ENCODE measurements around the gene HDGFL1. TPM values are rescaled to one million over a fixed set of nuclear protein-coding genes. Genes with fewer than 3 reads are reported as not detected.

HDGFL1 gene
- not detected in 2 replicates for total RNA-seq (2014; rRNA removed; shearing (Covaris generic))

DNA sequence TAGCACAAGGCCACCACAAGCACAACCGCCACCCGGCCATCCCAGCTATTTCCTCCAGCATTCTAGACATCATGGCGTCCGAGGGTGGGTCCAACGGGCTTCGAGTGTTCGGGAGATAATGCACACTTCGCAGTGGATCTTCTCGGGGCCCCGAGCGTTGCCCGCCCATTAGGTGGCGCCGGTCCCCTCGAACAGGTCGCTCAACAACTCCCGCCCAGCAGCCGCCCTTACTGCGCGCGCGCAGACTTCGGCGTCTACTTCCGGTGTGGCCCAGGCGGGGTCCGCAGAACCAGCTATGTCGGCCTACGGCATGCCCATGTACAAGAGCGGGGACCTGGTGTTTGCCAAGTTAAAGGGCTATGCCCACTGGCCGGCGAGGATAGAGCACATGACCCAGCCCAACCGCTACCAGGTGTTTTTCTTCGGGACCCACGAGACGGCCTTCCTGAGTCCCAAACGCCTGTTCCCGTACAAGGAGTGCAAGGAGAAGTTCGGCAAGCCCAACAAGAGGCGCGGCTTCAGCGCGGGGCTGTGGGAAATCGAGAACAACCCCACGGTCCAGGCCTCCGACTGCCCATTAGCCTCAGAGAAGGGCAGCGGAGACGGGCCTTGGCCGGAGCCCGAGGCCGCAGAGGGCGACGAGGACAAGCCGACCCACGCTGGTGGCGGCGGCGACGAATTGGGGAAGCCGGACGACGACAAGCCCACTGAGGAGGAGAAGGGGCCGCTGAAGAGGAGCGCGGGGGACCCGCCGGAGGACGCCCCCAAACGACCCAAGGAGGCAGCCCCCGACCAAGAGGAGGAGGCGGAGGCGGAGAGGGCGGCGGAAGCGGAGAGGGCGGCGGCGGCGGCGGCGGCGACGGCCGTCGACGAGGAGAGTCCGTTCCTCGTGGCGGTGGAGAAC, at the start of gene HDGFL1:
HDGFL1 (plus strand) TSS at position 286 of the 904 bp plus-strand sequence; CDS start at position 296, 10 bp downstream.
- no peak for DNase-seq
- H3K27me3 ChIP-seq = no peaks in the 10 kb centered on the region
- no peak within 1 kb of the TSS for H3K4me3 ChIP-seq
- H3K9me3 ChIP-seq (replicated peaks) = no peaks in the 10 kb centered on the region; the same call in 1 of the 2 replicates
- H3K4me1 ChIP-seq = no peaks in the 10 kb centered on the region
- no peak within 1 kb of the TSS for H3K27ac ChIP-seq
- no peaks in the 10 kb centered on the region for H3K36me3 ChIP-seq

GRCh38 chr6:22521035-22521434, 48.3 kb upstream of the HDGFL1 start:
- no peaks in the 10 kb centered on the region for H3K9me3 ChIP-seq (replicated peaks)
- no peaks in the 10 kb centered on the region for H3K27me3 ChIP-seq
- H3K36me3 ChIP-seq = no peaks in the 10 kb centered on the region
- H3K27ac ChIP-seq = no peak overlapping the region
- no peak for DNase-seq
- no peak overlapping the region for H3K4me3 ChIP-seq
- H3K4me1 ChIP-seq = no peaks in the 10 kb centered on the region

GRCh38 chr6:22526736-22527135, 42.6 kb upstream of the HDGFL1 start:
- Histone ChIP-seq H3K27me3 (no peaks in the 10 kb centered on the region), H3K9me3 (replicated peaks) (no peaks in the 10 kb centered on the region), H3K4me1 (no peaks in the 10 kb centered on the region), H3K27ac (no peak overlapping the region), H3K4me3 (no peak overlapping the region), H3K36me3 (no peaks in the 10 kb centered on the region)
- no peak for DNase-seq

- H3K4me1 ChIP-seq = no peaks in the 10 kb centered on the region
- H3K9me3 ChIP-seq (replicated peaks) = no peaks in the 10 kb centered on the region
- no peak overlapping the region for H3K4me3 ChIP-seq
- no peaks in the 10 kb centered on the region for H3K27me3 ChIP-seq
- no peak for DNase-seq
- no peak overlapping the region for H3K27ac ChIP-seq
- H3K36me3 ChIP-seq = no peaks in the 10 kb centered on the region
Observed at GRCh38 chr6:22529866-22530265, 39.5 kb upstream of the HDGFL1 start.

GRCh38 chr6:22530506-22530905, 38.9 kb upstream of the HDGFL1 start:
- no peaks in the 10 kb centered on the region for H3K4me1 ChIP-seq
- H3K27me3 ChIP-seq = no peaks in the 10 kb centered on the region
- no peaks in the 10 kb centered on the region for H3K9me3 ChIP-seq (replicated peaks)
- no peak overlapping the region for H3K27ac ChIP-seq
- H3K4me3 ChIP-seq = no peak overlapping the region
- no peak for DNase-seq
- no peaks in the 10 kb centered on the region for H3K36me3 ChIP-seq

DNA sequence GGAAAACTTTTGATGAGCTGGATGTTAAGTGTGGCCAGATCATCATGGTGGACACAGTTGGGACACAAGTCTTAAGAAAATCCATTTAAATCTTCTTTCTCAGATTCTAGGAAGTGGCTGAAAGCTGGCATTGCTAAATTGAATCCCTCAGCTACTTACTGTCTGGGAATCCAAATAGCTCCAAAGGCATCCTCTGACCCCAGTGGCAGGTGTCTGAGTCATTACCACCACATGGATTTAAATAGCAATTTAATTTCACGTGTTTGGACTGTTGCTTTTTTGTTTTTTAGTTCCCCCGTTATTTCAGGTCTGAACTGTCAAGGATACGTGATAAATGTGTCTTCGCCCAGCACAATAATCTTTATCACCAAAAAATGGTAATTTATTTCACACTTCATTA, 33.2 kb upstream of the HDGFL1 start:
- no peak for DNase-seq
- H3K27ac ChIP-seq = no peak overlapping the region

GRCh38 chr6:22544476-22544875, 24.9 kb upstream of the HDGFL1 start:
- Histone ChIP-seq H3K4me1 (no peaks in the 10 kb centered on the region), H3K27me3 (no peaks in the 10 kb centered on the region), H3K36me3 (no peaks in the 10 kb centered on the region), H3K9me3 (replicated peaks) (no peaks in the 10 kb centered on the region), H3K4me3 (no peak overlapping the region), H3K27ac (no peak overlapping the region)
- no peak for DNase-seq

More for the DNA sequence above, 33.2 kb upstream of the HDGFL1 start:
- H3K9me3 ChIP-seq (replicated peaks) = no peaks in the 10 kb centered on the region
- H3K4me3 ChIP-seq = no peak overlapping the region
- H3K27me3 ChIP-seq = no peaks in the 10 kb centered on the region
- no peaks in the 10 kb centered on the region for H3K36me3 ChIP-seq
- no peaks in the 10 kb centered on the region for H3K4me1 ChIP-seq

DNA sequence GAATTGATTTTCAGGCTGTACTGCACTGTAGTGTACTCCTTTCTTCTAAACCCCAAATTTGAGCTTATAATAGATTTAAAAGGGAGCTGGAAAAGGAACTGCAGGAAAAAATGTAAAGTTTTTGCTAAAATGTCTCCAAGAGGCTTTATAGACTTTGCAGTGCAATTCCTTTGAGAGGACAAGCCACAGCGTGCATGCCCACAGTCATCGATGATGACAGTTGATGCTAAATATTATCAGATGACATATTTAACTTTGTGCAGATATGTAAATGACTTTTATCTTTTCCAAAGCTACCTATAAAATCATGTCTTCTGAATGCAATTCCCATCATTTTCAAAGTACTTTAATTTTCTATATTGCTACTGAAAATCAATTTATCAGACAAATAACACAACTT, 24.3 kb upstream of the HDGFL1 start:
- Histone ChIP-seq H3K27ac (no peak overlapping the region), H3K4me1 (no peaks in the 10 kb centered on the region), H3K27me3 (no peaks in the 10 kb centered on the region), H3K9me3 (replicated peaks) (no peaks in the 10 kb centered on the region), H3K36me3 (no peaks in the 10 kb centered on the region), H3K4me3 (no peak overlapping the region)
- DNase-seq = no peak

DNA sequence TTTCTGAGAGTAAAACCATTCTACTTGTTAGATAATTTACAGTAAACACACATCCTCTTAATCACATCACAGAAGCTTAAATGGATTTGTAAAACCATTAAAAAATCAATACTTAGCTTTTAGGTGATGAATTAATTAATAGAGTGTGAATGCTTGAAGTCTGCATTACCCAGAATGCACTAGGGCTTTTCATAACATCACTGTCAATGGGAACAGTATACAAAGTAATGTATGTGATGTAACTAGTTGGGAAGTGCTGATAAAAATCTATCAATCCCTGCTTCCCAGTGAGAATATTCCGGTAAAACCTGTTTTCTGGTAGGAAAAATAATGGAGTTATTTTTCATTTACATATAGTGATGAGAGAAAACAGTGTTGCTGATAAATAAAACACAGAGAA, 23.1 kb upstream of the HDGFL1 start:
- Histone ChIP-seq H3K4me1 (no peaks in the 10 kb centered on the region), H3K36me3 (no peaks in the 10 kb centered on the region), H3K4me3 (no peak overlapping the region), H3K27me3 (no peaks in the 10 kb centered on the region), H3K27ac (no peak overlapping the region), H3K9me3 (replicated peaks) (no peaks in the 10 kb centered on the region)
- DNase-seq = no peak

DNA sequence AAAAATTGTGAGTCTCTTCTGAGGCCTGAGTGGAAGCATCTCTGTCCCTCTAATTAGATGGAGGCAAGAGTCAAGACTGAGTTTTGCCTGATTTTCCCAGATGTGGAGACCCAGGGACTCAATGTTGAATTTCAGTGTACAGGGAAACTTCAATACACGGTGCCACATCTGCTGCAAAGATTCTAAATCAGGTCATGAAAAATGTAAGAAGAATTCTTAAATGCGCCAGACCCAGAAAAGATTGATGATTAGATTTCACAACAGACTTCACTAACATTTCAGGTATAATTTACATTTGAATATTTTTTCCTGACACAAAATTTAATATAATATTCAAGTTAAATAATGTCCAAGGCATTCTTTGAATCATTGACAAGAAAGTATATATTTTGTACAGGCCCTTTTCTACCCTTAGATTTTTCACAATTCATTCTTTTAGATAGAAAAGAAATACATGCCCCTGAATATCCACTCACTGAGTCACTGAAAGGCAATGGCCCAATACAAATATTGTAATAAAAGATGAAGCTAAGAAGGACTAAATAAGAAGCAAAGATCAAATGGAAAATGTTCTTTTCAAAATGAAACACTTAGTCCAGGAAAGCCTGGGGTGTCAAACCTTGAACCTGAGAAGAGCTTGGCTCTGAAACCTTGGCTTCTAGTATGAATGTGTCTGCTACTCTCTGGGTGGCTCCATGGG, 18.2 kb upstream of the HDGFL1 start:
- Histone ChIP-seq H3K27ac (no peak overlapping the region), H3K4me3 (no peak overlapping the region), H3K27me3 (no peaks in the 10 kb centered on the region), H3K4me1 (no peaks in the 10 kb centered on the region), H3K36me3 (no peaks in the 10 kb centered on the region), H3K9me3 (replicated peaks) (no peaks in the 10 kb centered on the region)
- no peak for DNase-seq

GRCh38 chr6:22556266-22556665, 13.1 kb upstream of the HDGFL1 start:
- Histone ChIP-seq H3K4me1 (no peaks in the 10 kb centered on the region), H3K9me3 (replicated peaks) (no peaks in the 10 kb centered on the region), H3K27ac (no peak overlapping the region)

DNA sequence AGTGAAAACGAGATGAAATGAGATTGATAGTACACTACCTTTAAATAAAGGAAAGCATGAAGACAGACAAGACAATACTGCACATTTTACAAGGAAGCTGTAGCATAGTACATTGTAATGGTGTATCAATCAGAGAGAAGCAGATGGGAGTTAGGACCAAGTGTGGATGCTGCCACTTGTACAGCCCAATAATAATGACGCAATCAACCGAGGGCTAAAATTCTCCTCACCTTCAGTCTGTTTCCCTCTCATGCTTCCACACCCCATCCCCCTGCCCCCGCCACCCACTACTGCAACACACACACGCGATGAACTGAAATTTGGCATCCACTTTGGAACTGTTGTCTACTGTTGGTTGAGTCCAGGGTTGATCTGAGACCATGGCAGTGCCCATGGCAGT, 12.4 kb upstream of the HDGFL1 start:
- Histone ChIP-seq H3K27me3 (no peaks in the 10 kb centered on the region), H3K9me3 (replicated peaks) (no peaks in the 10 kb centered on the region), H3K36me3 (no peaks in the 10 kb centered on the region), H3K27ac (no peak overlapping the region), H3K4me3 (no peak overlapping the region), H3K4me1 (no peaks in the 10 kb centered on the region)
- no peak for DNase-seq

More at GRCh38 chr6:22556266-22556665, 13.1 kb upstream of the HDGFL1 start:
- H3K27me3 ChIP-seq = no peaks in the 10 kb centered on the region
- no peak overlapping the region for H3K4me3 ChIP-seq
- no peaks in the 10 kb centered on the region for H3K36me3 ChIP-seq
- no peak for DNase-seq

- Histone ChIP-seq H3K36me3 (no peaks in the 10 kb centered on the region), H3K9me3 (replicated peaks) (no peaks in the 10 kb centered on the region), H3K27me3 (no peaks in the 10 kb centered on the region), H3K27ac (no peak overlapping the region), H3K4me1 (no peaks in the 10 kb centered on the region), H3K4me3 (no peak overlapping the region)
- DNase-seq = no peak
Observed at GRCh38 chr6:22558288-22558882, 11.0 kb upstream of the HDGFL1 start.

DNA sequence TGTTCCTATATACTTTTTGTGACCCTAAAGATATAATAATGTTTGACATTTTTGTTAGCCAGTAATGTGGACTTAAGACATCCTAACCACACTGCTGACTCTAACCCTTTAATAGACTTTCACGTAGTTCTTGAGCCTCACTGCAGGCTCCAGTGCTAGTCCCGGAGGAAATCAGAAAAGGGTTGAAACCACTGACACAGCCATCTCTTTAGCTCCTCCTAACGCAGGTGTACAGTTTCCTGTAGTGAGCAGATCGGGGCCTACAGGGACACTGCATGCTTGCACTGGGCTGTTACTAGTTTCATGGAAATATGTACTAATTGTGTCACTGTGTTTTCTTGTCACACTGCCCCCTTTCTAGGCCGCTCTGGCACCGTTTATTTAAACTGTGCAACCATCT, 512 bp upstream of the HDGFL1 start:
- no peaks in the 10 kb centered on the region for H3K27me3 ChIP-seq
- no peaks in the 10 kb centered on the region; the same call in 1 of the 2 replicates for H3K9me3 ChIP-seq (replicated peaks)
- H3K4me3 ChIP-seq = no peak overlapping the region
- H3K36me3 ChIP-seq = no peaks in the 10 kb centered on the region
- DNase-seq = no peak
- no peak overlapping the region for H3K27ac ChIP-seq
- no peaks in the 10 kb centered on the region for H3K4me1 ChIP-seq

DNA sequence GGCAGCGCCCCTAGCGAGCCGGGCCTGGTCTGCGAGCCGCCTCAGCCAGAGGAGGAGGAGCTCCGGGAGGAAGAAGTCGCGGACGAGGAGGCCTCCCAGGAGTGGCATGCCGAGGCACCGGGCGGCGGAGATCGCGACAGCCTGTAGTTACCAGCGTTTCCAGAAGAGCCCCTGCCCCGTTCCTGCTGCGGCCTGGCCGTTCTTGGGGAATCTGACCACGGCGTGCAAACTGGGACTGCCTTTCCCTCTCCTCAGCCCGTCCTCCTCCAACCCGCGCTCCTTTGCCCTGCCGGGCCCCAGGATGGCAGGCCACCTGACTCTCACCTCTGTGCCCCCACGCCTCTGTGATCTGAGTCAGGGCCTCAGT, 802 bp downstream of the HDGFL1 start:
- H3K4me3 ChIP-seq = no peak overlapping the region
- H3K9me3 ChIP-seq (replicated peaks) = no peaks in the 10 kb centered on the region; the same call in 1 of the 2 replicates
- no peaks in the 10 kb centered on the region for H3K27me3 ChIP-seq
- no peaks in the 10 kb centered on the region for H3K36me3 ChIP-seq
- H3K27ac ChIP-seq = no peak overlapping the region
- DNase-seq = no peak
- H3K4me1 ChIP-seq = no peaks in the 10 kb centered on the region

Data from SJCRH30 (cell line).